ENCODE data around the gene DNAJC12. TPM values are rescaled to one million over a fixed set of nuclear protein-coding genes. Genes with fewer than 3 reads are reported as not detected.

Gene DNAJC12
- total RNA-seq, 1 donor from 2014 or later = 0.17 TPM

DNA sequence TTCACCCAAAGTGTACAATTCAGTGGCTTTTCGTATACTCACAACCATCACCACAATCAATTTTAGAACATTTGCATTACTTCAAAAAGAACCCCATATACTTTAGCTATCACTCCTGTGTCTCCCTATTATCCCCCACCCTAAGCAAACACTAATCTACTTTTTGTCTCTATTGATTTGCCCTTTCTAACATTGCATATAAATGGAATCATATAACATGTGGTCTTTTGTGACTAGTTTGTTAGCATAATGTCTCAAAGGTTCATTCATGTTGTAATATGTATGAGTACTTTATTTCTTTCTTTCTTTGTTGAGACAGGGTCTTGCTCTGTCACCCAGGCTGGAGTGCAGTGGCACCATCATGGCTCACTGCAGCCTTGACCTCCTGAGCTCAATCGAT is 21.0 kb upstream of the DNAJC12 start:
- TF ChIP-seq, protein P1, sequence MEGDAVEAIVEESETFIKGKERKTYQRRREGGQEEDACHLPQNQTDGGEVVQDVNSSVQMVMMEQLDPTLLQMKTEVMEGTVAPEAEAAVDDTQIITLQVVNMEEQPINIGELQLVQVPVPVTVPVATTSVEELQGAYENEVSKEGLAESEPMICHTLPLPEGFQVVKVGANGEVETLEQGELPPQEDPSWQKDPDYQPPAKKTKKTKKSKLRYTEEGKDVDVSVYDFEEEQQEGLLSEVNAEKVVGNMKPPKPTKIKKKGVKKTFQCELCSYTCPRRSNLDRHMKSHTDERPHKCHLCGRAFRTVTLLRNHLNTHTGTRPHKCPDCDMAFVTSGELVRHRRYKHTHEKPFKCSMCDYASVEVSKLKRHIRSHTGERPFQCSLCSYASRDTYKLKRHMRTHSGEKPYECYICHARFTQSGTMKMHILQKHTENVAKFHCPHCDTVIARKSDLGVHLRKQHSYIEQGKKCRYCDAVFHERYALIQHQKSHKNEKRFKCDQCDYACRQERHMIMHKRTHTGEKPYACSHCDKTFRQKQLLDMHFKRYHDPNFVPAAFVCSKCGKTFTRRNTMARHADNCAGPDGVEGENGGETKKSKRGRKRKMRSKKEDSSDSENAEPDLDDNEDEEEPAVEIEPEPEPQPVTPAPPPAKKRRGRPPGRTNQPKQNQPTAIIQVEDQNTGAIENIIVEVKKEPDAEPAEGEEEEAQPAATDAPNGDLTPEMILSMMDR (conservative IDR thresholded peaks at IDR 0.05; ENCODE audit: low read depth, low read length) = no peak
- DNase-seq (ENCODE audit: low read depth) = no peak
- no peak overlapping the region for H3K4me3 ChIP-seq (ENCODE audit: low read depth, low read length)

DNA sequence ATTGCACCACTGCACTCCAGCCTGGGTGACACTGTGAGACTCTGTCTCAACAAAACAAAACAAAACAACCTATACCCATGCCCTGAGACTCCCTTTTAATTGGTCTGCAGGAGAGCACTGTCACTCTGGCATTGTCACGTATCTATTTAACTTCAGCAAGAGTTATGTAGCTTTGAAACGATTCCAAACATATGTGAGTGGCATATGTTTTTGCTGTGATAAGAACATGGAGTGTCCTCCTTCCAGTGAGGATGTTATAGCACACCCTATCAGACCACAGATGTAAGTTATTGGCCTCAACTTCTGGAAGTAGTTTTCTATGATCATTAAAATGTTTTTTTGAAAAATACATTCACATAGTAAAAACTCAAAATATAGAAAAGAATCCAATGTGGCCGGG is 15.5 kb upstream of the DNAJC12 start:
- TF ChIP-seq, protein P1 (conservative IDR thresholded peaks at IDR 0.05; ENCODE audit: low read depth, low read length) = no peak
- H3K4me3 ChIP-seq (ENCODE audit: low read depth, low read length) = no peak overlapping the region
- no peak for DNase-seq (ENCODE audit: low read depth)

DNA sequence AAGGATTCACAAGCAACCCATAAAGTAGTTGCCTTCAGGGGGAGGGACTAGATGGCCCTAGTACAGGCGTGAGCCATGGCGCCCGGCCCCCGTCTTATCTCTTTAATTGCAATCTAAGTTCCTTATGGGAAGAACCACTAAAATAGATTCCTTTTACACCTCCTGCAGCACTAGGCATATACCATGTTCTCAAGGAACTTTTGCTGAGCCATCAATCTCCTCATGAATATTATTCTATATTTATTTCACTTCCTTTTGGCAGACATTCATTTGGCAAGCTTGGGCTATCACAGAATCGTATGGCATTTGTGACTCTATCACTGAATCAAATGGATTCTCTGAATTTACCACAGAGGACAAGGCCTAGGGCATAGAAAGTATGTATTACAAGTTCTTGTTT is 14.8 kb upstream of the DNAJC12 start:
- no peak overlapping the region for H3K4me3 ChIP-seq (ENCODE audit: low read depth, low read length)
- TF ChIP-seq, protein P1 (conservative IDR thresholded peaks at IDR 0.05; ENCODE audit: low read depth, low read length) = no peak
- no peak for DNase-seq (ENCODE audit: low read depth)

DNA sequence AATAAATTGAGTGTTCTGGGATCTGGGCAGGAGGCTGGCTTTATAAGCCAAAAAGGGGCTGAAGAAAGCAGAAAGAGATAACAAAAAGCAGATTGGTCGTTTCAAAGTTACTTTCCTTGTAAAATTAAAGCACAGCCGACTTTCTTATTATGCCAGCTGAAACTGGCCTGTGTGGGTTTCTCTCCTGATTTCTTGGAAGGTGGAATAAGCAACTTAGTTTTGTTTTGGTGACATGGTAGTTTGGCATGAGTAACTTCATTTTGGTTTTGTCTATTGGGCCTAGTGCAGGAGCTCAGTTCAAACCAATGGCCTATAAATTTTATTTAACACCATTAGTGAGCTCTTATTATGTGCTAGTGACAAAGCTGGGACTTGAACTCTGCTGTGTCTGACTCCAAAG is 13.2 kb upstream of the DNAJC12 start:
- DNase-seq (ENCODE audit: low read depth) = no peak
- TF ChIP-seq, protein P1 (conservative IDR thresholded peaks at IDR 0.05; ENCODE audit: low read depth, low read length) = no peak
- H3K4me3 ChIP-seq (ENCODE audit: low read depth, low read length) = no peak overlapping the region

DNA sequence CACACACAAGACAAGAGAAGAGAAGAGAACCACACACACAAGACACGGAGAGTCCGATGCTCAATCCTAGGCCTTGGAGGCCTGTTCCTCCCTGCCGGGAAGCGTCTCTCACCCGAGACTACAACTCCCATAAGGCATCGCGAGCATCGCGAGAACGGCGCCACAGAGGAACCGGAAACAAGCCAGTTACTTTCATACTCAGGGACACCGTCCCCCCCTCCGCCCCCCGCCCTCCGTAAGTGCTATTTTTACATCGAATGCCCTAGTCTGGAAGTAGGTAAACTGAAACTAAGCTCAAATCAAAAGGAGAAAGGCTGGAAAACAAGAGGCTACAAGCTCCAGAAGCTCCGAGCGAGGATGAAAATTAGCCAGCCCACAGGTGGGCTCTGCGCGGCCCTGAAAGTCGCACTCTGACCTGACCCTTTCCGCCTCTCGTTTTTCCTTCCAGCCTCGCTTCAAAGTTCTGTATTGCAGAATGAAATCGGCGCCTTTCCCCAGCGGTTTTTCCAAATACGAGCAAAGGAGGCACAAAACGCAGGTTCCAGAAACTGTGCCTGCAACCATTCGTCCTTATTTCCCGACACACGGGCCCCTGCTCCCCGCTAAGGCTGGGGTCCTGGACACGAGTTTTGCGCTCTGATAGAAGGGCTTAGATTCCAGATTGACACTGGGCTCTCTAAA is 11.5 kb upstream of the DNAJC12 start:
- TF ChIP-seq, protein P1 (conservative IDR thresholded peaks at IDR 0.05; ENCODE audit: low read depth, low read length) = no peak
- DNase-seq (ENCODE audit: low read depth) = peak; percentile 64
- peak overlapping the region; percentile 77 for H3K4me3 ChIP-seq (ENCODE audit: low read depth, low read length)

DNA sequence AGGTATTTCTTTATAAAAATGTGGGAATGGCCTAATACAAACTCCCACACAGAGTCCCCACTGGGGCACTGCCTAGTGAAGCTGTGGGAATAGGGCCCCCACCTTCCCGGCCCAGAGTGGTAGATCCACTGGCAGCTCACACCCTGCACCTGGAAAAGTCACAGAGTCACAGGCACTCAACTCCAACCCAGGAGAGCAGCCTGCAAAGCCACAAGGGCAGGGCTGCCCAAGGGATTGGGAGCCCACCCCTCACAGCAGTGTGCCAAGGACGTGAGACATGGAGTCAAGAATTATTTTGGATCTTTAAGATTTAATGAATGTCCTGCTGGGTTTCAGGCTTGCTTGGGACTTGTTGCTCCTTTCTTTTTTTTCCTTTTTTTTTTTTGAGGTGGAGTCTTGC is 5.3 kb upstream of the DNAJC12 start:
- no peak overlapping the region for H3K4me3 ChIP-seq (ENCODE audit: low read depth, low read length)
- no peak for DNase-seq (ENCODE audit: low read depth)
- TF ChIP-seq, protein P1 (conservative IDR thresholded peaks at IDR 0.05; ENCODE audit: low read depth, low read length) = no peak

DNA sequence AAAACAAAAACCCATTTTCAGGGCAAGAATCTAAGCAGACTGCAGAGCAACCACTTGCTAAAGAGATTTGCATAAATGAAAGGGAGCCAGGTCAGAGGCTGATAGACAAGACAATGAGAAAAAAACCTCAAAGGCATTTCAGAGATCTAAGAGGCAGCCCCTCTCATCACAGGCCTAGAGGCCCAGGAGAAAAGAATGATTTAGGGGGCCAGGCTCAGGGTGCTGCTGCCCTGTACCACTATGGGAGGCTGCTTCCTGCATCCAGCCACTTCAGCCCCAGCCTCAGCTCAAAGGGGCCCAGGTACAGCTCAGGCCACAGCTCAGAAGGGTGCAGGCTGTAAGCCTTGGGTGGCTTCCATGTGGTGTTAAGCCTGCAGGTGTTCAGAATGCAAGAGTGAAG is 3.7 kb upstream of the DNAJC12 start:
- DNase-seq (ENCODE audit: low read depth) = no peak
- TF ChIP-seq, protein P1 (conservative IDR thresholded peaks at IDR 0.05; ENCODE audit: low read depth, low read length) = no peak
- H3K4me3 ChIP-seq (ENCODE audit: low read depth, low read length) = no peak overlapping the region
